ENCODE results near the gene PPP1R3C.

- TF ChIP-seq ZNF704 (tag by site-specific recombination; IDR thresholded peaks at IDR 0.05) (no peak), CTCF (tag by site-specific recombination; IDR thresholded peaks at IDR 0.05) (no peak), KLF1 (tag by site-specific recombination; IDR thresholded peaks at IDR 0.05) (no peak), ZNF10 (tag by site-specific recombination; IDR thresholded peaks at IDR 0.05) (no peak), ATF2 (tag by site-specific recombination; IDR thresholded peaks at IDR 0.05; ENCODE audit: low read depth) (peak; percentile 87), HOXD13 (CRISPR knock-in tag; IDR thresholded peaks at IDR 0.05; ENCODE audit: borderline replicate concordance) (no peak), ZNF416 (tag by site-specific recombination; IDR thresholded peaks at IDR 0.05) (no peak), GFI1B (tag by site-specific recombination; IDR thresholded peaks at IDR 0.05) (no peak), ZNF302 (tag by site-specific recombination; IDR thresholded peaks at IDR 0.05; ENCODE audit: low read depth) (no peak), KLF10 (tag by site-specific recombination; IDR thresholded peaks at IDR 0.05) (no peak)
These were observed 44.9 kb downstream of the PPP1R3C start for GRCh38 chr10:91587710-91588638.
